Keratinocyte (primary cell): ENCODE results near the gene TIAM2. TPM values are rescaled to one million over a fixed set of nuclear protein-coding genes. Genes with fewer than 3 reads are reported as not detected.

Source experiments
- DNase-seq: peaks from one replicate; pipeline ENCODE4 v3.0.0-alpha.2; 2011; ENCODE audit warnings: low read depth, missing footprints, low spot score
- FAIRE-seq: peaks from 2 replicates; lab custom pipeline; 2011; peaks lifted over from hg19 to GRCh38; lab: Jason Lieb, UNC
- H2AFZ ChIP-seq: 2 replicates; pipeline ENCODE4 v1.6.0; 2012; ENCODE audit warnings: low read length, control low read depth, inconsistent platforms; ENCODE audit not compliant: control insufficient read depth
- H3K27ac ChIP-seq: 2 replicates; pipeline ENCODE4 v1.5.1; 2011; ENCODE audit warnings: low read length; ENCODE audit not compliant: control insufficient read depth, insufficient read depth
- H3K27me3 ChIP-seq: 3 replicates; pipeline ENCODE4 v1.6.0; 2011; ENCODE audit warnings: low read length; ENCODE audit not compliant: control insufficient read depth, insufficient read depth; ENCODE audit errors: extremely low read depth
- H3K36me3 ChIP-seq, 2 experiments: 2 replicates in 1 of 2; 3 replicates in 1 of 2; pipeline ENCODE4 v1.5.1; 2011; ENCODE audit warnings: low read length in 2 of 2, mild to moderate bottlenecking in 1 of 2; ENCODE audit not compliant: control insufficient read depth in 2 of 2, insufficient read depth in 2 of 2; ENCODE audit errors: extremely low read depth in 1 of 2
- H3K4me1 ChIP-seq: 3 replicates; pipeline ENCODE4 v1.5.1; 2011; ENCODE audit warnings: low read length; ENCODE audit not compliant: control insufficient read depth, insufficient read depth; ENCODE audit errors: extremely low read depth
- H3K4me2 ChIP-seq: 3 replicates; pipeline ENCODE4 v1.6.0; 2011; ENCODE audit warnings: low read depth, low read length; ENCODE audit not compliant: control insufficient read depth, insufficient read depth; ENCODE audit errors: extremely low read depth
- H3K4me3 ChIP-seq, 3 experiments: fragments of 200-600 bp in 1 of 3; sonication (generic) in 1 of 3; 2 replicates in 2 of 3; 3 replicates in 1 of 3; pipeline ENCODE4 v1.5.1; 2011 to 2016; ENCODE audit warnings: low read length in 3 of 3, mild to moderate bottlenecking in 3 of 3, control low read depth in 2 of 3, inconsistent platforms in 1 of 3, low read depth in 1 of 3, mixed read lengths in 1 of 3, mixed run types in 1 of 3, moderate library complexity in 1 of 3; ENCODE audit not compliant: control insufficient read depth in 2 of 3, insufficient read depth in 2 of 3; ENCODE audit errors: extremely low read depth in 1 of 3
- H3K79me2 ChIP-seq: 2 replicates; pipeline ENCODE4 v1.6.0; 2012; ENCODE audit warnings: low read length; ENCODE audit not compliant: control insufficient read depth, insufficient read depth
- H3K9ac ChIP-seq: 3 replicates; pipeline ENCODE4 v1.6.0; 2011; ENCODE audit warnings: low read length; ENCODE audit not compliant: control insufficient read depth, insufficient read depth; ENCODE audit errors: extremely low read depth
- H3K9me1 ChIP-seq: 3 replicates; pipeline ENCODE4 v1.6.0; 2011; ENCODE audit warnings: low read length; ENCODE audit not compliant: control insufficient read depth, insufficient read depth; ENCODE audit errors: extremely low read depth
- H3K9me3 ChIP-seq: 2 replicates; pipeline ENCODE4 v1.5.1; 2012; ENCODE audit warnings: low read depth, low read length; ENCODE audit not compliant: control insufficient read depth
- H4K20me1 ChIP-seq: 3 replicates; pipeline ENCODE4 v1.6.0; 2011; ENCODE audit warnings: low read length; ENCODE audit not compliant: control insufficient read depth, insufficient read depth; ENCODE audit errors: extremely low read depth
- CTCF ChIP-seq, 3 experiments: IDR thresholded peaks in 1 of 3; conservative IDR thresholded peaks in 1 of 3; optimal IDR thresholded peaks in 1 of 3; 2 replicates in 2 of 3; 3 replicates in 1 of 3; pipeline versions ENCODE3 to v1.5.1; 2011; ENCODE audit warnings: low read length in 3 of 3, mild to moderate bottlenecking in 3 of 3, moderate library complexity in 2 of 3, control low read depth in 1 of 3, inconsistent platforms in 1 of 3; ENCODE audit not compliant: insufficient read depth in 2 of 3; ENCODE audit errors: extremely low read depth in 1 of 3
- EZH2 ChIP-seq: IDR thresholded peaks from one replicate; pipeline ENCODE4 v1.6.1; 2012; ENCODE audit warnings: inconsistent platforms, mild to moderate bottlenecking, low read length, moderate library complexity
- dilution Hi-C: fragments of 300-500 bp; cut with MboI; formaldehyde crosslinking; loops from one replicate; pipeline ENCODE4 v1.7.0; 2020; ENCODE audit warnings: low sequenced_read_pairs; ENCODE audit not compliant: extremely low pct_ligation_motif_present
- polyA plus RNA-seq, 5 experiments: library from polyadenylated mRNA; depleted of rRNA in 3 of 5; stranded (reverse) in 3 of 5; stranded (forward) in 1 of 5; unstranded in 1 of 5; fragments of >200 nt; gene quantifications; 1 replicate in 1 of 5; 2 replicates in 3 of 5; 3 replicates in 1 of 5; pipeline versions ENCODE4 v1.2.1 to v1.2.3, GENCODE V29; 2011 to 2012; ENCODE audit warnings: missing spikeins in 2 of 5, low read depth in 1 of 5, low replicate concordance in 1 of 5

Gene TIAM2
- polyA plus RNA-seq, 1 donor (not counting 4 experiments of a cell fraction or from before 2014, with no cell fraction given) = 4.0 TPM

DNA sequence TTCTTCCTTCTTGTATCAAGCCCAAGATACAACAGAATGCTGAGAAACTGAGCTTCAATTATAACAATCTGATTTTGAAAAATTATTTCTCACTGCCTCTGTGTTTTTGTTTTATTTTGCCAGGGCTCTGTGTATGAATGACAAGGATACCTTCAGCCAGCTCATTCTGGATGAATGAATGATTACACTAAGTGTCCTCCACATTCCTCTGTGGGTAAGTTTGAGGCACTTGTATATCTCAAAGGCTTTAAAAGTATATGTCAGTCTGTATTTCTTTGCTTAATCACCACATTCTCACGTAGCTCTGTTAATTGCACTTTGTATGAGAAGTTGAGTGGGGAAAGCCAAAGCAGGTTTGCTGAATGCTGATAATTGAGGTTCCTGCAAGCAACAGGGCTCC is 95.1 kb downstream of the TIAM2 start:
- Histone ChIP-seq H3K36me3 (no peaks in the 10 kb centered on the region), H3K9me1 (no peaks in the 10 kb centered on the region), H3K9ac (no peak overlapping the region), H3K4me2 (no peak overlapping the region), H3K79me2 (no peaks in the 10 kb centered on the region), H4K20me1 (no peaks in the 10 kb centered on the region), H3K9me3 (no peaks in the 10 kb centered on the region), H3K27me3 (no peaks in the 10 kb centered on the region), H3K4me1 (peaks cover 8% of the 10 kb centered on the region), H3K4me3 (no peak overlapping the region), H2AFZ (no peak overlapping the region), H3K27ac (no peak overlapping the region)
- DNase-seq (no peak), FAIRE-seq (no peak)
- dilution Hi-C loops = no loop called here
- no peak for TF ChIP-seq EZH2
- no peak for TF ChIP-seq CTCF (optimal IDR thresholded peaks at IDR 0.05 in 1 of 3, IDR thresholded peaks at IDR 0.05 in 1 of 3, conservative IDR thresholded peaks at IDR 0.05 in 1 of 3; ENCODE audit: extremely low read depth in 1 of 3, insufficient read depth in 2 of 3, low read length in 3 of 3)

DNA sequence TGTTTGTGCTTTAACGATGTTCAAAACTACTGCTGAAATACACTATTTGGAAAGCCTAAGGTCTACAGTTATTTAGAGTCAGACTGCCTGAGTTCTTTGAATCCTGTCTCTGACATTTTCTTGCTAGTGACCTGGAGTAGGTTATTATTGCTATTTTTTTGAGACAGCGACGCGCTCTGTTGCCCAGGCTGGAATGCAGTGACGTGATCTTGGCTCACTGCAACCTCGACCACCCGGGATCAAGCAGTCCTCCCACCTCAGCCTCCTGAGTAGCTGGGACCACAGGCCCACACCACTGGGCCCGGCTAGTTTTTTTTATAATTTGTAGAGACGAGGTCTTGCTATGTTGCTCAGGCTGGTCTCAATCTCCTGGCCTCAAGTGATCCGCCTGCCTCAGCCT is 96.6 kb downstream of the TIAM2 start:
- H3K36me3 ChIP-seq = no peaks in the 10 kb centered on the region
- H3K4me1 ChIP-seq = no peaks in the 10 kb centered on the region
- no peaks in the 10 kb centered on the region for H3K9me1 ChIP-seq
- H3K9me3 ChIP-seq = no peaks in the 10 kb centered on the region
- H2AFZ ChIP-seq = no peak overlapping the region
- H3K4me2 ChIP-seq = no peak overlapping the region
- H3K79me2 ChIP-seq = no peaks in the 10 kb centered on the region
- FAIRE-seq (no peak), DNase-seq (no peak)
- no peak overlapping the region for H3K4me3 ChIP-seq
- H3K27me3 ChIP-seq = no peaks in the 10 kb centered on the region
- H3K9ac ChIP-seq = no peak overlapping the region
- TF ChIP-seq CTCF (optimal IDR thresholded peaks at IDR 0.05 in 1 of 3, IDR thresholded peaks at IDR 0.05 in 1 of 3, conservative IDR thresholded peaks at IDR 0.05 in 1 of 3; ENCODE audit: extremely low read depth in 1 of 3, insufficient read depth in 2 of 3, low read length in 3 of 3) (no peak), EZH2 (no peak)
- dilution Hi-C loops = no loop called here
- H3K27ac ChIP-seq = no peak overlapping the region
- H4K20me1 ChIP-seq = no peaks in the 10 kb centered on the region
